Activated CD4-positive, alpha-beta T cell treated with anti-CD3 and anti-CD28 coated beads, Interleukin-2, amount 10 ng/mL, durations not matched to agents 7 days and 5 days (primary cell): ENCODE results near the gene GRID1. TPM values are rescaled to one million over a fixed set of nuclear protein-coding genes. Genes with fewer than 3 reads are reported as not detected.
"Not testable (repeated sequence)": the region's sequence is repeated elsewhere in the genome, so short reads cannot be mapped to it uniquely, and the experiment has no call there.

Source experiments
- CTCF ChIA-PET: fragments of 350-600 bp; sonication (Branson Sonifier 250); formaldehyde crosslinking; loops from one replicate; lab custom pipeline; 2021; ENCODE audit warnings: antibody characterized with exemption; lab: Charles Lee
- POLR2A ChIA-PET: fragments of 350-600 bp; sonication (Branson Sonifier 250); formaldehyde crosslinking; loops from one replicate; lab custom pipeline; 2021; ENCODE audit warnings: antibody characterized with exemption; lab: Charles Lee
- DNase-seq: peaks from one replicate; pipeline ENCODE4 v3.0.0-alpha.2; 2020
- H3K27ac Mint-ChIP-seq: one replicate; pipeline ENCODE4 v1.8.0; 2021; ENCODE audit warnings: mild to moderate bottlenecking, moderate library complexity, mixed read lengths
- H3K27me3 Mint-ChIP-seq: one replicate; pipeline ENCODE4 v1.8.0; 2021; ENCODE audit warnings: mixed read lengths
- H3K36me3 Mint-ChIP-seq: one replicate; pipeline ENCODE4 v1.8.0; 2021; ENCODE audit warnings: low read depth, mixed read lengths
- H3K4me1 Mint-ChIP-seq: one replicate; pipeline ENCODE4 v1.8.0; 2021; ENCODE audit warnings: mixed read lengths
- H3K4me3 Mint-ChIP-seq: one replicate; pipeline ENCODE4 v1.8.0; 2021; ENCODE audit warnings: mild to moderate bottlenecking, moderate library complexity, mixed read lengths
- H3K9me3 Mint-ChIP-seq: one replicate; pipeline ENCODE4 v1.8.0; 2021; ENCODE audit warnings: mixed read lengths
- total RNA-seq, 2 experiments: library from RNA; stranded (reverse); gene quantifications; one replicate each; pipeline ENCODE4 v1.2.3, GENCODE V29; 2021

The GRID1 gene
- total RNA-seq, 2 experiments from 2014 or later, result not detected

DNA sequence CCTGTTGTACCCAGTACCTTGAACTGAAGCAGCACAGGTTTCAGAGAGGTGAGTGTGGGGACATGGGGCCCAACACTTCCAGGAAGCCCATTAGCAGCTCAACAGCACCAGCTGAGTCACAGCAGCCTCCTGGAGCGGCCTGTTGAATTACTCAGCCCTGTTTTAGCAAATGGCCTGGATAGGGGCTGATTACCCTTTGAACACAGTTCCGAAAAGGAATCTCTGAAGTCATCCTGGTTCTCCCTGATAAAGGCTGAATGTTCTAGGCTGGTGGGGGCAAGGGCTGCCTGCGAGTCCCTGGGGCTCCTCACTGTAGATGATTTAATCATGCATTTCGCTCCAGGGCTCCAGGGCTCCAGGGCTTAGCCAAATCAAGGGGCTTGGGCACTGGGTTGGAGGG lies 287.5 kb downstream of the GRID1 start:
- ChIA-PET POLR2A (no interaction called here), CTCF (interaction anchor here (2.2 kb wide), 1 partner anchor 11 kb away, joined by 6 read pairs; no protein-coding TSS in a partner anchor)
- no peaks in the 10 kb centered on the region for H3K4me1 Mint-ChIP-seq
- H3K27me3 Mint-ChIP-seq, result no peaks in the 10 kb centered on the region
- DNase-seq, result no peak
- no peaks in the 10 kb centered on the region for H3K36me3 Mint-ChIP-seq
- H3K4me3 Mint-ChIP-seq, result no peak overlapping the region
- no peaks in the 10 kb centered on the region for H3K9me3 Mint-ChIP-seq
- no peak overlapping the region for H3K27ac Mint-ChIP-seq

DNA sequence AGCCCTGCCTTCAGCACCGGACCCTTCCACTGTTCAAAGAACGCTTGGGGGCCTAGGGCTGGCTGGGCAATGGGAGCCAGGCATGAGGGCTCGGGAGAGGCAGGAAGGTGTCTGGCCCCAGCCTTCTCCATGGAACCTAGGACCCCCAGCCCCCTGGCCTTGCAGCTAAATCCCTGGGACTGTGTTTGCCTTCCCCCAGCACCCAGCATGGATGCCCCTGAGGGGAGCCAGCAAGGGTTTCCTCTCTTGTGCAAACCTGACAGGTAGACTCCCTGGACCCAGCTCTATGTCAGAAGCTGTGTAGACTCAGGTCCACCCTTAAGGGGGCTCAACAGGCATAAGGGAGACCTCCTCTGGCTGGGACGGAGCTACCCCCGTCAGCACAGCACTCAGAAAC lies 288.0 kb downstream of the GRID1 start:
- CTCF ChIA-PET, result interaction anchor here (2.2 kb wide), 1 partner anchor 11 kb away, joined by 6 read pairs; no protein-coding TSS in a partner anchor
- POLR2A ChIA-PET, result no interaction called here
- no peak for DNase-seq
- Mint-ChIP-seq H3K4me1 (no peaks in the 10 kb centered on the region), H3K36me3 (no peaks in the 10 kb centered on the region), H3K27me3 (no peaks in the 10 kb centered on the region), H3K27ac (no peak overlapping the region), H3K9me3 (no peaks in the 10 kb centered on the region), H3K4me3 (no peak overlapping the region)

DNA sequence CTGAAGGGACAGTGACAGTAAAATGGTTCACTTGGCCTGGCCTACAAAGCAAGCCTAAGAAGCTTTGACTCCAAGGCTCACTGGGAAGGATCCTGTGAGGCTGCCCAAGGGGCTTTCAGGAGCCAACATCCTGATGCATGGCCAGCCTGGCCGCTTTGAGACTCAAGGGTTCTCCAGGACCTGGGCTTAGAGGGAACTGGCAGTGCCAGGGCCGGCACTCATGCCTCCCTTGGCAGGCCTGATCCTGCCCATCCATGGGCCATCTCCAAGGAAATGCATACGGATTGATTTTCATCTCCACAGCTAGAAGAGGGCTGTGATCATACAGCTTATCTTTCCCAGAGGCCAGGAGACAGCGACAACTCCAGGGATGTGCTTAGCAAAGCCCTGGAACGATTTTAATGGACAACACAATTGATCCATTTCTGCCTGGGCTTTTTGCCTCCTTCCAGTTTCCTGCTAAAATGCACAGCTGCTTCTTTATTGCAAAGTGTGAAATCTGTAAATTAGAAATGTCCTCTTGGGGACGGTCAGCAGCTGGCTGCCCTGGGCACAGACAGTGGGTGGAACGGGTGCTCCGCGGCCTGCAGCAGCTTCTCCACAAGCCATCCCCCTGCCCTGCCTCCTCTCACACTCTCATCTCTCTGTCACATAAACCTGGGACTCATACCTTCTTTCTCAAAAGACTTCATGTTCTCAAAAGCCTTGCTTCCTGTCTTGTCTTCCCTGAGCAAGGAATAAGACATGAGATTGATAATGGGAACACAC lies 288.5 kb downstream of the GRID1 start:
- DNase-seq, result no peak
- H3K27ac Mint-ChIP-seq, result no peak overlapping the region
- CTCF ChIA-PET, result interaction anchor here (0.6 to 2.2 kb wide), 4 partner anchors 12 to 52 kb away, joined by 3 to 6 read pairs (median 3); no protein-coding TSS in a partner anchor
- H3K4me1 Mint-ChIP-seq, result no peaks in the 10 kb centered on the region
- no peaks in the 10 kb centered on the region for H3K27me3 Mint-ChIP-seq
- no peak overlapping the region for H3K4me3 Mint-ChIP-seq
- H3K36me3 Mint-ChIP-seq, result no peaks in the 10 kb centered on the region
- H3K9me3 Mint-ChIP-seq, result no peaks in the 10 kb centered on the region
- POLR2A ChIA-PET, result no interaction called here

DNA sequence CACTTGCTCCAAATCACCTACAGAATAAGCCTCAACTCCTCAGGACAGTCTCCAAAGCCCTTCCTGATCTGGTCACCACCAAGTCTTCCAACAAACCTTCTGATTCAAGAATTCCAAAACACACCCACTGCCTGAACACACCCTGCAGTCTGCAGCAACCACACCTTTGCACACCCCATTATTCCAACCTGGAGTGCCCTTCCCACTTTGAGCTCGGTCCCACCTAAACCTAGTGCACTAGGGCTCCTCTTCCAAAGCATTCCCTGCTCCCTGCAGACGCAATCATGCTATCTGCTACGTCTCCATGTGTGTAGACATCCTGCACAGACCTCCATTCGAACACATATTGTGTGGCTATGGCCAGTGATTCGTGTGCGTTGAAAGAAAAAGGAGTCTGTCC lies 289.3 kb downstream of the GRID1 start:
- no peak overlapping the region for H3K27ac Mint-ChIP-seq
- no peak for DNase-seq

DNA sequence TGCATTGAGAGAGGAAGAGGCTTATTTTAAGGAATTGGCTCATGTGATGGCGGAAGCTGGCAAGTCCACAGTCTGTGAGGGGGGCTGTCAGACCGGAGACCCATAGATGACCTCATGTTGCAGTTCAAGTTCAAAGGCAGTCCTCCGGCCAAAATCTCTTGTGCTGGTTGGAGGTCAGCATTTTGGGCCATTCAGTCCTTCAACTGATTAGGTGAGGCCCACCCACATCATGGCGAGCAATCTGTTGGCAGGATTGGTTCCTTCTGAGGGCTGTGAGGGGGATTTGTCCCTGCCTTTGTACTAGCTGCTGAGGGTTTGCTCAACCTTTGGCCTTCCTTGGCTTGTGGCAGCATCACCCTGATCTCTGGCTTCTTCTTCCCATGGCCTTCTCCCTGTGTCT lies 290.1 kb downstream of the GRID1 start:
- H3K36me3 Mint-ChIP-seq, DNase-seq, H3K4me3 Mint-ChIP-seq, H3K27me3 Mint-ChIP-seq, H3K9me3 Mint-ChIP-seq, CTCF ChIA-PET, H3K27ac Mint-ChIP-seq, H3K4me1 Mint-ChIP-seq, POLR2A ChIA-PET: not testable (repeated sequence)

More for the DNA sequence above, 289.3 kb downstream of the GRID1 start:
- CTCF ChIA-PET, result interaction anchor here (0.6 to 2.2 kb wide), 3 partner anchors 12 to 53 kb away, joined by 3 to 6 read pairs (median 3); no protein-coding TSS in a partner anchor
- H3K9me3 Mint-ChIP-seq, result no peaks in the 10 kb centered on the region
- no peaks in the 10 kb centered on the region for H3K27me3 Mint-ChIP-seq
- no peaks in the 10 kb centered on the region for H3K36me3 Mint-ChIP-seq
- no peaks in the 10 kb centered on the region for H3K4me1 Mint-ChIP-seq
- H3K4me3 Mint-ChIP-seq, result no peak overlapping the region
- POLR2A ChIA-PET, result no interaction called here

DNA sequence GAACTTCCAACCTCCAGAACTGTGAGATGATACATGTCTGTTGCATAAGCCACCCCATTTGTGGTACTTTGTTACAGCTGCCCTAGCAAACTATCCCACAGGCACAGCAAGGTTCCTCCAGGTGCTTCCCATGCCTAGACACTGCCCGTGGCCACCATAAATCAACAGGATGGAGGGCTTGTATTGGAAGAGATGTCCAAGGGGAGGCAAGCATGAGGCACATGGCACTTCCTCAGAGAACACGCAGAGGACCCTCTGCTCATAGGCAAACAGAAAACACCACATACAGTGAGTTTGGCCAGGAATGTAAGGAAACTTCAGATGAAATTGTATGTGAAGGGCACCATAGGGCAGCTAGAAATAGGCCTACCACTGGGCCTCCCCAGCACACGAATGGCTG lies 291.1 kb downstream of the GRID1 start:
- H3K9me3 Mint-ChIP-seq, result no peaks in the 10 kb centered on the region
- POLR2A ChIA-PET, result no interaction called here
- no peak for DNase-seq
- no peaks in the 10 kb centered on the region for H3K36me3 Mint-ChIP-seq
- CTCF ChIA-PET, result no interaction called here
- H3K27me3 Mint-ChIP-seq, result no peaks in the 10 kb centered on the region
- H3K4me1 Mint-ChIP-seq, result no peaks in the 10 kb centered on the region
- H3K4me3 Mint-ChIP-seq, result no peak overlapping the region
- no peak overlapping the region for H3K27ac Mint-ChIP-seq

DNA sequence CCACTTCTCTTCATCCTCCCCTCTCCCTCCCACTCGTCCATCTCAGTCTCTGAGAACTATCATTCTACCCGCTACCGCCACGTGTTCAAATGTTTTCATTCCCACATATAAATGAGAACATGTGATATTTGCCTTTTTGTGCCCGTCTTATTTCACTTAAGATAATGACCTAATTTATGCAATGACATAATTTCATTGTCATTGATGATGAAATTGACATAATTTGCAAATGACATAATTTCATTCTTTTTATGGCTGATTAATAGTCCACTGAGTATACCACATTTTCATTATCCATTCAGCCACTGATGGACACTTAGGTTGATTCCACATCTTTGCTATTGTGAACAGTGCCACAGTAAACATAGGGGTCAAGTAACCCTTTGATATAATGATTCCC lies 292.3 kb downstream of the GRID1 start:
- ChIA-PET POLR2A (no interaction called here), CTCF (interaction anchor here (0.6 kb wide), 1 partner anchor 93 kb away, joined by 3 read pairs; no protein-coding TSS in a partner anchor)
- Mint-ChIP-seq H3K27me3 (peaks cover 2% of the 10 kb centered on the region), H3K4me1 (no peaks in the 10 kb centered on the region), H3K27ac (no peak overlapping the region), H3K4me3 (no peak overlapping the region), H3K9me3 (no peaks in the 10 kb centered on the region), H3K36me3 (no peaks in the 10 kb centered on the region)
- no peak for DNase-seq

DNA sequence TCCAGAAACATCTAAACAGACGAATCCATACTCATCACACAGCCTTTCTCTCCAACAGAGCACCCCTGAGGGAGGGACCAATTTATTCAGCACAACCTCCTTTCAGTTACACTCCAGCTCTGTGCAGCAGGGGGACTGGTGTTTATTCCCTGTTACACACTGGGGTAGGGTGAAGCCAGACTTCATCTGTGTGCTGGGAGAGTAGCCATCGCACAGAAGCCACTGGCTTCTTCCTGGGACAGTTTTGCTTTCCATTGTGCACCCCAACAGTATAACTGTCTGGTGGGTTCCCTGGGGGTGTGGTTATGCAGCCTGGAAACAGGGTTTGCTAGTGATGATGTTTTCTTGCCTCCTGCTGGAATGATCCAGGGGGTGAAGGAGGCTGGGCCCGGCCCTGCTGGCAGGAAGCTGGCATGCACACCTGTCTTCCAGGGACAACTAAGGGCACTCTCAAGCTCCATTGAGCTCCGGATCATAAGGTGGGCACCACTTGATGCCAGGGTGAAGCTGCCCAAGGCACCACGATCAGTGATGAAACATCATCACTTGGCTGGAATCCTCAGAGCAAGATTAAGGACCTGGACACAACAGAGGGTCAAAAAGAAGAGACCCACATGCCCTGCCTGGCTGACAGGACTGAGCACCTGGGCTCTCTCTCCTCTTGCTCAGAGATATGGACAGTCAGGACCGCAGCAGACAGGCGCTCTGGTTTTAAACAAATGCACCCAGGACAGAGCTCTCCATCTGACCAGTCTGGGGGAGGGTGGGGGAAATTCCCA lies 293.2 kb downstream of the GRID1 start:
- H3K9me3 Mint-ChIP-seq, result no peaks in the 10 kb centered on the region
- ChIA-PET POLR2A (no interaction called here), CTCF (interaction anchor here (0.6 to 0.7 kb wide), 2 partner anchors 9 to 92 kb away, joined by 3 read pairs; no protein-coding TSS in a partner anchor)
- no peaks in the 10 kb centered on the region for H3K4me1 Mint-ChIP-seq
- H3K27me3 Mint-ChIP-seq, result peaks cover 2% of the 10 kb centered on the region
- H3K4me3 Mint-ChIP-seq, result no peak overlapping the region
- no peak for DNase-seq
- no peaks in the 10 kb centered on the region for H3K36me3 Mint-ChIP-seq
- no peak overlapping the region for H3K27ac Mint-ChIP-seq

DNA sequence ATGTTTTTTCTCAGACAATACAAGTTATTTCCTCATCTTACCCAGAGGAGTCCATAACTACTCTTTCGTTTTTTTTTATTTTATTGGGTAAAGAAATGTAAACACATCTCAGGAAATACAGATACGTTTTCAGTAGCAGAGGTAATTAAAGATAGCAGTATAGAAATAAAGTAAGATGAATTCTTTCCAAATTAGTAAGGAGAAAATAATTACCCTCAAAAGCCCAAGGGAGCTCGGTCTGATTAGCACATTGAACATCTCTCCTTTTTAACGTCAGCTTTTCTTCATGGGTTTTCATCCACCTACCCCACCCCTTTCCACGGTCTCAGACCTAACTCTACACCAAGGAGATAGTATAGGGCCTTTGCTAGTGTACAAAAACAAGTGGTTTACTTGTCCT lies 294.2 kb downstream of the GRID1 start:
- POLR2A ChIA-PET, result no interaction called here
- Mint-ChIP-seq H3K4me1 (no peaks in the 10 kb centered on the region), H3K36me3 (no peaks in the 10 kb centered on the region), H3K27me3 (peaks cover 2% of the 10 kb centered on the region), H3K9me3 (no peaks in the 10 kb centered on the region), H3K4me3 (no peak overlapping the region), H3K27ac (no peak overlapping the region)
- CTCF ChIA-PET, result interaction anchor here (1.6 kb wide), 1 partner anchor 18 kb away, joined by 3 read pairs; no protein-coding TSS in a partner anchor
- DNase-seq, result no peak

DNA sequence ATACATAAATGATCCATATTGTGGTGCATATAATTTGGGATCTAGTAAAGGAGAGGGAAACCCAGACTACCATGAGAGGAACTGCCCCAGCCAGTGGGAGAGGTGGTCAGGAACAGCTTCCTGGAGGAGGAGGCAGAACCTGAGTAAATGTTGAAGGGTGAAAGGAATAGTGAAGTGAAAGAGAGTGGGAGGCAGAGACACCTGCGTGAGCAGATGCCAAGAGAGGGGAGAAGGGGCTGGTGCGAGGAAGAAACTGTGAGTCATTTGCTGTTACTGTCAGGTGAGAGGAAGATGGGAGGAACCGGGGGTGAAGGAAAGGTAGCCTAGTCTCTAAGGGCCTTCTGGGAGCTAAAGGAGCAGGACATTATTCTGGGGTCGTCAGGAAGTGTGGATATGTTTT lies 294.8 kb downstream of the GRID1 start:
- H3K36me3 Mint-ChIP-seq, result no peaks in the 10 kb centered on the region
- no peak overlapping the region for H3K27ac Mint-ChIP-seq
- ChIA-PET POLR2A (no interaction called here), CTCF (interaction anchor here (1.6 kb wide), 1 partner anchor 17 kb away, joined by 3 read pairs; no protein-coding TSS in a partner anchor)
- H3K9me3 Mint-ChIP-seq, result no peaks in the 10 kb centered on the region
- no peak overlapping the region for H3K4me3 Mint-ChIP-seq
- no peaks in the 10 kb centered on the region for H3K4me1 Mint-ChIP-seq
- DNase-seq, result no peak
- peaks cover 2% of the 10 kb centered on the region for H3K27me3 Mint-ChIP-seq

DNA sequence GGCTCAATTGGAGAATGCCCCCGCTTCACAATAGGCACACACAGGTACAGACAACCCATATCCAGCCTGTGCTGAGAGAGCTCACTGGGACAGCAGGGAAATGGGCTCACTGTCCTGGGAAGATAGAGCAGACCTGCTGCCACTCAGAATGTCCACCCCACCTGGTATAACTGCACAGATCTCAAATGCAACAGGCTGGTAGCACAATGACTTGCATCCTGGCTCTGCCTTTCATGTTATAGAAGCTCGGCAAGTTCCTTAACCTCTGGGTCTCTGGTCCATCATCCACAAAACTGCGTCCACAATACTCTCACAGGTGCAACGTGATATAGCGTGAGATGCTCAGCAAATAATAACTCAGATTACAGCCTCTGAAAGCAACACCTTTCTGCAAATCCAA lies 295.4 kb downstream of the GRID1 start:
- POLR2A ChIA-PET, result no interaction called here
- H3K9me3 Mint-ChIP-seq, result no peaks in the 10 kb centered on the region
- CTCF ChIA-PET, result interaction anchor here (0.9 to 1.6 kb wide), 2 partner anchors 16 to 30 kb away, joined by 3 read pairs; no protein-coding TSS in a partner anchor

DNA sequence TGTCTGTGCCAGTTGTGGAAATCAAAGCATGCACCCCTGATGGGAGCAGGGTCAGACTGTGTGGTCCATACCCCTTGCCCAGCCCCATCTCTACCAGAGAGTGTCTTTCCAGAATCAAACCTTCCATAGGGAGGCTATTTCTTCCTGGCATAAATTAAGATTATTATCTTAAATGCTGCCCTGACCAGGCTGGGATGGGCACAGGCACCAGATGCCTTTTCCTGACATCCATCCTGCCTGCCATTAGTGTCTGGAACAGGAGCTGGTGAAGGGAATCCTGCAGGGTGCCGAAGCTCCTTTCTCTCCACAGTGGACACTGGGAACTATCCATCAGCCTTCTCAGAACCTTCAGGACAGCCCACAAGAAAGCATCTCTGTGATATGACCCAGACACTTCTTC lies 296.3 kb downstream of the GRID1 start:
- Mint-ChIP-seq H3K36me3 (no peaks in the 10 kb centered on the region), H3K27ac (no peak overlapping the region), H3K27me3 (peaks cover 2% of the 10 kb centered on the region), H3K9me3 (no peaks in the 10 kb centered on the region), H3K4me1 (no peaks in the 10 kb centered on the region), H3K4me3 (no peak overlapping the region)
- POLR2A ChIA-PET, result no interaction called here
- CTCF ChIA-PET, result no interaction called here
- no peak for DNase-seq

More for the DNA sequence above, 295.4 kb downstream of the GRID1 start:
- no peaks in the 10 kb centered on the region for H3K36me3 Mint-ChIP-seq
- H3K4me1 Mint-ChIP-seq, result no peaks in the 10 kb centered on the region
- no peak overlapping the region for H3K4me3 Mint-ChIP-seq
- H3K27me3 Mint-ChIP-seq, result peaks cover 2% of the 10 kb centered on the region
- no peak overlapping the region for H3K27ac Mint-ChIP-seq
- DNase-seq, result no peak
